GM21360 (cell line): Measurements from ENCODE around the gene GDNF.
"Not testable (repeated sequence)": the region's sequence is repeated elsewhere in the genome, so short reads cannot be mapped to it uniquely, and the experiment has no call there.

ENCODE experiments used
- ATAC-seq: cut with Tn5 transposase; IDR thresholded peaks from one replicate; pipeline ENCODE4 v1.9.1; 2021; ENCODE audit warnings: mild to moderate bottlenecking, moderate library complexity; ENCODE audit not compliant: unreplicated experiment

Gene GDNF

DNA sequence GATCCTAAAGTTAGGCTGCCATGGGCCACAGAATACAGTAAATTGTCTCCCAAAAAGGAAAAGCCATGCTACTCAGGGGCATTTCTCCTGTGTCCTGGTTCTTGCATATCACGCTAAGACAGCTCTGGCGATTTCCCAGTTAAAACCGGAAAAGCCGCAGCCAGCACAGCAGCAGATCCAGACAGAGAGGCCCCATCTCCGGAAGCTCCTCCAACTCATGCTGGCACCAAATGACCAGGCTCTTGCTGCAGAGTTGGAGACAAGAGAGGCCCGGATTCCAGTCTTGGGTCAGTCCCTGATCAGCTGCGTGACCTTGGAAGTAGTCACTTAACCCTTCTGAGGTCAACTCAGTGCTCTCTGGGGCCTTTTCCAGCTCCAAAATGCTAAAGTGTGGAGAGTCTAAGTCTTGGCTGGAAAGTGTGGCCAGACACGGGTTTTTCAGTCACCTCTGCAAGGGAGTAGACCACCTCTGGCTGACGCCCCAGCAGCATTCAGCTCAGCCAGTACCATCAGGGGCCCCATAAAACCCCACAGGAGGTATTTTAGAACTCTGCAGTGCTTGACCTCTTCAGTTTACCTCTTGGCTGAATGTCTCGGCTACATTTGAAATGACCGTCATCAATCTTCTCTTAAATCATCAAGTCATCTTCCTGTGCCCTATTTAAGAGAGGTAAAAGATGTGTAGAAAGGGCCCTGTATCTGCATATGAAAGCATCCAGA lies 16.2 kb downstream of the GDNF start:
- no peak for ATAC-seq

DNA sequence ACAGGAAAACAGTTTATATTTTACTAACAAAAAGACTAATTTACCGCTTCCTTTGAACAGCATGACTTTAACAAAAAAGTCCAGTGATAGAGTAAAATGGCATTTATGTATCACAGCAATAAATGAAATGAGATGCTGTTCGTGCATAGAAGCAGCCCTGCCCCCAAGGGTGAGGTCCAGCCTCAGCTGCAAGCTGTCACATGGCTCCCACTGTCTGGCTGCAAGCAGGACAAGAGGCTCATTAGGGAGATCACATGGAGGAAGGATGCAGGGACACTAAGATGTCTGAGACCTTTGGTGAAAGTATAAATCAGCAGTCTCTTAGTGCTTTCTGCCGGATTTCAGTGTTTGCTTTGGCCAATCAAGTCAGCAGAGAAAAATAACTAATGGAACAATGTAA lies 23.0 kb downstream of the GDNF start:
- ATAC-seq = no peak

DNA sequence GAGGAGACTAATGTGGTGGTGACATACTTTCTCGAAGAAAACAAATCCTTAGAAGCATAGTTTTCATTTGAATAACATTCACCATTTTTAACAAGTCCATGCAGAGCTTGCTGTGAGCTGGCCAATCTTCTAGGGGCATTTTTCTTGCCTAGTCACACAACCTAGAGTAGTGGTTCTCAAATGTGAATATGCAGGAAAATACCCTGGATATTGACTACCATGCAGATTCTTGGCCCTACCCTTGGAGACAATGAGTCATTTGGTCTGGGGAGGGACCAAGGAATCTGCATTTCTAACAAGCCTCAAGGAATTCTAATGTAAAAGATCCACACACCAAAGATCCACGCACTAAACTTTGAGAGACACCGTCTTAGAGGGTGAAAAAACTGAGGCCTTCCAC lies 23.5 kb downstream of the GDNF start:
- no peak for ATAC-seq

DNA sequence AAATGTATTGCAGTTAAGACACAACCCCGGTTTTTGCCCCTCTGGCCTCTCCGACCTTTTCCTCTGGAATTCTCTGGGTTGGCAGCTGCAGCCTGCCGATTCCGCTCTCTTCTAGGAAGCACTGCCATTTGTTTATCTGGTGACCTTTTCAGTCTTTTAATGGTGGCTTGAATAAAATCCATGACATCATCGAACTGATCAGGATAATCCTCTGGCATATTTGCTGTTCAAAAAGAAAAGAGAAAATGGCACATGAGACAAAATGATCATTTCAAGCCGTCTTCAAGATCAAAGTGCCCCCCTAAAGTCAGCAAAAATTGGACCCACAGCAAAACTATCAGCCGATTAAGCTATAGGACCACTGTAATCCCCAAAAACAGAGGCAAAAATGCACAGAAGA lies 23.9 kb downstream of the GDNF start:
- ATAC-seq = no peak

DNA sequence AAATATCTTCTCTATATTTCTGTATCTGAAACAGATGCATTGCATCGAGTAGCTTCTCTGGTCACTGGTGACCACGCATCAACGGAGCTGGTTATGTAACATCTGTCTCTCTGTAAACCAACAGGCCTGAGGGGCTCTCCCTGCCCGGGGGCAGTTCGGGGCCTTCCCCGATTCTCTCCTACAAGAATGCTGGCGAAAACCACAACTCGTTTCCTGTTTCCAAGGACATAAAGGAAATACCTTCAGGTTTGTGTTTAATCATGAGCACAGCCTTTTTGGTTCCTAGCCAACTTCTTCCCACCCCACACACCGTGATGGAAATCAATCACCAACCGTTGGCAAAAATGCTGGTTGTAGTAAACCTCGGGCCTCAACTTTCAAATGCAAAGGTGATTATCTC lies 25.1 kb downstream of the GDNF start:
- ATAC-seq = no peak

DNA sequence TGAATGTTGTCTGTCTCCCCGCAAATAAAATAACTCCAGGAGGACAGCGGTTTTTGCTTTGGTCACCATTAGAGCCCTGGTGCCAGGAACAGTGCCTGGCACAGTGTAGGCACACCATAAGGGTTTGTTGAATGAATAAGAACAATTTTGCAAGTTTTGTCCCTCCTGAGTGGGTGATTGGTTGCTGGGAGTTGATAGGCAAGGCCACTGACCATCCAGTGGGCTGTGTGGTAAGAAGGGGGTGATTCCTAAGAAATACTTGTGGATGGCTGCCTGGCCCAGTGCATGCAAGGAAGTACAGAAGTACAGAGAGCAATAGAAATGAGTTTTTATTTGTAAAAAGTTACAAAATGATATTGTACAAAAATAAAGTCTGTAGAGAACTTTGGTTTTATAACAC lies 27.5 kb downstream of the GDNF start:
- ATAC-seq = no peak

DNA sequence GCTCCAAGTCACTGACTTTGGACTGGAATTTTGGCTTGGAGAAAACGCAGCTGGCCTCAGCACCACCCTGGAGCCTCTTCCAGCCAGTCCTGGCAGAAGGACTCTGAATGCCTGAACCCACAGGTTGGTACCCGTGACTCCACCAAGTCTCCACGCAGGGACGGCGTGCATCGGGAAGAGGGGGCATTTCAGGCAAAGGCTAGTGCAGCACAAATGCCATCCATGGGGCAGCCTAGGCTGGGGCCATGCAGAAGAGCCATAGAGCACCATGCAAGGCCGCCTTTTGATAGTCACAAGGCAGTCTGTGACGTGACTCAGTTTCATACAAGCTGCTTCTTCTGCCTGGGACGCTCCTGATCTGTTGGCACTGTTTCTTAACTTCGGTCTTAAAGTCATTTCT lies 28.0 kb downstream of the GDNF start:
- ATAC-seq = no peak

DNA sequence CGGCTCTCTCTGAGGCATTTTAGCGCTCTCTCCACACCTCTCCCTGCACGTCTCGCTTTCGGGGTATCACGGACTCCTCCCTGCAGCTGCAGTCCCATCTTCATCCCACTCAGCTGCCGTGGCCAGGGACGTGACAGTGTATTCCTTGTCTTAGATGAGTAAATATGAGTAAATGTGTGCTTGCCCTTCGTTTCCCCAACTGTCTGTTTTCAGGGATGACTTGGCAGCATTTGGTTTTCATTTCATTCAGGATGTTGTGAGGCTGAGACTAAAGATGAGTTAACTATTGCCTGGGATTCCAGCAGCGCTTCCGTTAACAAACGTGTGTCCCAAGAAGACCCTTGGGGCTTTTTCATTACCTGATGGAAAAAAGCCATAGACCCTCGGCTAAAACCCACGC lies 29.5 kb downstream of the GDNF start:
- no peak for ATAC-seq

DNA sequence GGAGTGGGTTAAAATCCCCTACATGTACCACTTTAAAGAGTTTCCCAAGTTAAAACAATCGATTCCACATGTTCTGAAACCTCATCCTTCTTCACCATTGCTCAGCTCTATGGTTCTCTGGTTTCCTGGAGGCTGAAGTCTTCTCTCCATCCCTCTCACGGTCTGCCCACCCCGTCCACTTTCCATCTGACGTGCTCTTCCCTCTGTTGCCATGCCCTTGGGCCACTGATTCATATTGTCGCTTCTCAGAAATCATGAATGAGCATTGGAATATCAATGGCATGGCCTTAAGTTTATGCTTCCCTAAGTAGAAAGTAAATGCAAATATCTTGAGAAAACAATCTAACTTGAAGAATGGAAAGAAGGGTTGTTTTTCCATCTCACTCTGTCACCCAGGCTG lies 30.9 kb downstream of the GDNF start:
- no peak for ATAC-seq

DNA sequence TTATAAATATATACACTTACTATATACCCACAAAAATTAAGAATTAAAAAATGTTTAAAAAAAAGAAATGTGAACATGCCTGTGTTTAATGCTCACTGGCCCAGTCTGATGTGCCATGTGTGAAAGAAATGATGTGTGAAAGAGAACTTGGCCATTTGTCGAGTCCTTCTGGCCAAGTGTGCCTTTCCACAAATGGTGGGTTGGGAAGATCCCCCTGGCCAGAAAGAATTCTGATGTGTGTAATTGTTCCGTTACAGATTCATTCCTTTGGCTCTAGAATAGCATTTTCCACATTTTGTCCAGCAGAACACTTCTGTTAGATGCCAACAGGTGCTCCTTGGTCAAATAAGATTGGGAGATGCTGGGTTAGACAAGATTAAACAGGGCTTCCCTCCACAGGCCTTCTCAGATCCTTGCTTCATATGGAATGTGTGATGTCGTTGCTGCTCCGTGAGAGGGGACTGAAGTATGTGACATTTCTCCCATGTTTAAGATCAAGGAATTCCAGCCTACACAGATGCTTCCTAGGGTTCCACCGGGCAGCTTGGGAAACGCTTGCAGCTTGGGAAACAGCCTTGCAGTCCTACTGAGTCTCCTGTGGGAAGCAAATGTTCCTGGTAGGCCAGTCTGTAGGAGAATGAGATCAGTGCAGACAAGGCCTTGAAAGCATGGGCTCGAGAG lies 32.1 kb downstream of the GDNF start:
- no peak for ATAC-seq

DNA sequence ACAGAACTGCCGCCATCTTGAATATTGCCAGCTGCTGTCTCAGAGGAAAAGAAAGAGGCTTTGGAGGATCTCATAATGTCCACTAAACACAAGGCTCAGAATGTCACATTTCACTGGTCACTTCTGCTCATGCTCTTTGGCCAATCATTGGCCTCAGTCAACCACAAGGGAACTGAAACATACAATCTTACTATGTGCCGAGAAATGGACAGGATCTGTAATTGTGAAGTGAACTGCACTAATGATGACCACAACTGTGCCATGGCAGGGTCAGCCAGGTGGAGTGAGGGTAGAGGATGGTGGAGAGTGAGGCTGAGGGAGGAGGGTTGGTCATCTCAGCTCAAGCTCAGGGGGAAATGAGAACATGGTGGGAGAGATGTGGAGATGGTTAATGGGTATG lies 32.8 kb downstream of the GDNF start:
- no peak for ATAC-seq

DNA sequence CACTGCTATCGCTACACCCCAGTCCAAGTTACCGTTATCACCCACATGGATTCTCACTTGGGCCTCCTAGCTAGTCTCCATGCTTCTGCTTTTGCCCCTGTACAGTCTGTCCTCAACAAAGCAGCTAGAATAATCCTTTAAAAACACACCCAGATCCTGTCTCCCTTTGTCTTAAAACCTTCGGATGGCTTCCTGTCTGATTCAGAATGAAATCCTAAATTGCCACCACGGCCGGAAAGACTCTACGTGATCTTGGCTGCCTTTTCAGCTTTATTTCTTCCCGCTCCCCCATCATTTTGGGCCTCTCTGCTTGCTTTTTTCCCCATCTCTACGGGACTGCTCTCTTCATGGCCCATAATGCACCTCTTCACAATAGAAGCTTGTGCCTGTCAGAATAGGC lies 33.4 kb downstream of the GDNF start:
- no peak for ATAC-seq

DNA sequence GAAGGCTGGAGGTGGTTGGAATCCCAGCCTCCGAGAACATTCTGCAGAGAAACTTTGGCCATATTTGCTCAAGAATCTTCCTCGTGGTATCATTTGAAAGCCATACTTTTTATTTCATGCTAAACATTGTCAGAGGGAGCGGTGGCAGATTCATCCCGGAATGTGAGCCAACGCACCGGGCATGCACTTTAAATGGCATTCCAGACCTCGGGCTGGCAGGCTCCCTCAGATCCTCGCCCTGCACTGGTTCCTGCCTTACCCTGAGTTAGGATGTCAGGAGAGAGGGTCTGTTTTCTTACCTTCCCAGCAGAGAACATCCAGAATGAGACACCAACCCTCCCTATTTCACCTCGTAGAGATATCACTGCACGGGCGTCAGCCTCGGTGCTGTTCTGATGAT lies 33.8 kb downstream of the GDNF start:
- ATAC-seq = no peak

DNA sequence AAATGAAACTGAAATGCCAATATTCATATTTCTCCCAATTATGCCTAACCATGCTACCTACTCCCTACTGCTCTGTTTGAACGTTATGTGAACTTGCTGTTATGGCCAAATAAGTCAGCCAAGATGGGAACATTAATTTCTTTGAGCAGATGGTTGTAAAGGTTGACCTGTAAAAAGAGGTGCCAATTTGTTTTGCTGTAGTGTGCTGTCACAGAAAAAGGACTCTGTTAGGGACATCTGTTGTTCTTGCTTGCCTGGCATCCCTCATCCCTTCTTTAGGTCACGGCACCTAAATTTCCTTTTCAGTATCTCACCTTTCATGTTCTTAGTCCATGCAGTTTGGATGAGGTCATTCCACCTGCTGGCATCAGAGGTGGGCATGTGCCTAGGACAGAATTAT lies 35.4 kb downstream of the GDNF start:
- ATAC-seq = no peak

DNA sequence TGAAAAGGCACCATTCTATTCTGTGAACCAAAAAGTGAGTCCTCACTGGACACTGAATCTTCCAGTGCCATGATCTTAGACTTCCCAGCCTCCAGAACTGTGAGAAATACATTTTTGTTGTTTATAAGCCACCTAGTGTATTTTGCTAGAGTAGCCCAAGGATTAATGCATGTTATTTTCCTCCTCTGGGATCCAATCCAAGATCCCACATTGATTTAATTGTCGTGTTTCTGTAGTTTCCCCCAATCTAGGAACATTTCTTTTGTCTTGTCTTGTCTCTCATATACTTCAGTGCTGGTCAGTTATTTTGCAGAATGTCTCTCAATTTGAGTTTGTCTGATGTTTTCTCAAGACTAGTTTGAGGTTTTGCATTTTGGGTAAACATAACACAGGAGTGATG lies 36.4 kb downstream of the GDNF start:
- no peak for ATAC-seq

DNA sequence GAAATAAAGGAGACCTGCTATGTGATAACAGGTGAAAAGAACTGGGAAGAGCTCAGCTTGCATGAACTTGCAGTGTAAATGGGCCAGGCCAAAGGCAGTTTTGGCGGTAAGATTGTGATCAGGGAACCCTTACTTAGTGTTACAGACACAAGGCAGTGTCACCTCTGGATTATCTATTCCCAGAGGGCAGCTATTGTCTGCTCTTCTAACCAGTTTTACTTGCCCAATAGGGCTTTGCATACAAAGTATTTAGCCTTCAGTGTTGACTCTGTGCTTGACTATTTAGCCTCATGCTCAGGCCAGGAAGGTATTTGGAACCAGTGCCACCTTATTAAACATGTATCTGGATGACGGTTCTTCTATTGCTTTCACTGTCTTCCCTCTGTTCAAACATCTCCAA lies 38.3 kb downstream of the GDNF start:
- no peak for ATAC-seq

DNA sequence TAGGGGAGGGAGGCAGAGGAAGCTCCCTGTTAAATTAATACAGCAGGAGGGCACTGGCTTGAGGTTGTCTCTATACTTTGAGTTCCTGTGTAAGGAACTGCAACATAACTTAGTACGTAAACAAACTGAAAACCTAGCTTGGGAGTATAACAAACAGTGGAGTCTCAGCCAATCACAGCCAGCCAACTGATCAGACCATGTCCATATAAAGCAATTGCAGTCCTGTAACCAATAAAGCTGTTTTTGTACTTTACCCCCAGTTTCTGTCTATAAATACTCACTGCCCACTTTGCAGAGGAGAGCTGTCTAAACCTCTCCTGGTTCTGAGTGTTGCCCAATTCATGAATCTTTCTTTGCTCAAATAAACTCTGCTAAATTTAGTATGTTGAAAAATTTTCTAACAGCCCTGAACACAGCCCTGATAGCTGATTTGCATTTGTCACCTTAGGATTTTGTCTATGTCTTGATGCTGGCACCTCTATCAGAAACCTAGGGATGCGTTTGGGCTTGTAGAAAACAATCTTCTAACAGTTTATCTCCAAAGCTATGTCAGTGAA lies 39.9 kb downstream of the GDNF start:
- no peak for ATAC-seq

DNA sequence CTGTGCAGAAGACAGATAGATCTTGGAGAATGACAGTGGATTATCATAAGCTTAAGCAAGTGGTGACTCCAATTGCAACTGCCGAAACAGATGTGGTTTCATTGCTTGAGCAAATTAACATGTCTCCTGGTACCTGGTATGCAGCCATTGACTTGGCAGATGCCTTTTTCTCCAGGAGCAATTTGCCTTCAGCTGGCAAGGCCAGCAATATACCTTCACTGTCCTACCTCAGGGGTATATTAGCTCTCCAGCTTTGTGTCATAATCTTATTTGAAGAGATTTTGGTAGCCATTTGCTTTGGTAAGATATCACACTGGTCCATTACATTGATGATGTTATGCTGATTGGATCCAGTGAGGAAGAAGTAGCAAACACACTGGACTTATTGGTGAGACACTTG lies 43.4 kb downstream of the GDNF start:
- not testable (repeated sequence) for ATAC-seq

DNA sequence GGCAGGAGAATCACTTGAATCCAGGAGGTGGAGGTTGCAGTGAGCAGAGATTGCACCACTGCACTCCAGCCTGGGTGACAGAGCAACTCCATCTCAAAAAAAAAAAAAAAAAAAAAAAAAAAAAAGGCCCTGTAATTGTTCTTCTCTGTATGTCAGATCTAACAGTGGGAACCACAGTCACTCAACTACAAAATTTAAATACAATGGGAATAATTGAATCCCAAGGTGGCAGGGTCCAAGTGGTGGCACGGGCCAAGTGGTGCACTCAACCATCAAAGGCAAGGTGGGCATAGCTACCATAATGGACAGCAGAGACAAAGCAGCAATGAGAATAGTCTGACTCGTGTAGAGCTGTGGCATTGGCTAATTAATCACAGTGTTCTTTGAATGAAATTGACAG lies 44.5 kb downstream of the GDNF start:
- not testable (repeated sequence) for ATAC-seq

DNA sequence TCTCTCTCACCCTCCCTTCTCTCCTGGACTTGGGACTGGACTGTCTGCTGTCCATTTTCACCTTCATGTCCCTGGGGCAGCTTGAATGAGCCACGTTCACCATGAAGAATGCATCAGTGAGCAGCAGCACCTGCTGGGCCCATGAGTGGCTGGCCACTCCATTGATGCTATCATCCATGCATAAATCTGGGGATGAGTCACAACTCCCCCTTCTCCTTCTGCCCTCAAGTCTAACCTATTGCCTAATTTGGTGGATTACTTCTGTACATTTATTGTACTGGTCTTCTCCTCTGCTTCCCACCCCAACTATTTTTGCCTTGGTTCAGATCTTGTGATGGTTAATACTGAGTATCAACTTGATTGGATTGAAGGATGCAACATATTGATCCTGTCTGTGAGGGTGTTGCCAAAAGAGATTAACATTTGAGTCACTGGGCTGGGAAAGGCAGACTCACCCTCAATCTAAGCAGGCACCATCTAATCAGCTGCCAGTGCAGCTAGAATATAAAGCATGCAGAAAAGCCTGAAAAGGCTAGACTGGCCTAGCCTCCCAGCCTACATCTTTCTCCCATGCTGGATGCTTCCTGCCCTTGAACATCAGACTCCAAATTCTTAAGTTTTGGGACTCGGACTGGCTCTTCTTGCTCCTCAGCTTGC lies 46.7 kb downstream of the GDNF start:
- no peak for ATAC-seq

DNA sequence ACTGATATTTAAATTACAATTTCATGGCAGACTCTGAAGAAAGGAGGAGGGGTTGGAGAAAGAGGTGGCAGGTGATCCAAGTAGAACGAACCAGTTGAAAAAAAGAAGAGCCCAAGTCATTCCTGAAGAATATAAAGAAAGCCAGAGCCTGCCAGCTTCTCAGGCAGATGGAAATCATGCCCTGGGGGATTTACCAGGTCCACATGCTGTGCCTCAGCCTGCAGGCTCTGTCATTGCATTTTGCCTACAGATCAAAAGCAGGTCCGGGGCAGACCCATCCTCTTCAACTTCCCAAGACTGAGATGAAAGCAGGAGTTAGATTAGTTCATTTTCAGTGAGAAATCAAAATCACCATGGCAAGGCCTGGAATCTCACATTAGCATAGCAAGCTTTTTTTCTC lies 48.5 kb downstream of the GDNF start:
- ATAC-seq = no peak

DNA sequence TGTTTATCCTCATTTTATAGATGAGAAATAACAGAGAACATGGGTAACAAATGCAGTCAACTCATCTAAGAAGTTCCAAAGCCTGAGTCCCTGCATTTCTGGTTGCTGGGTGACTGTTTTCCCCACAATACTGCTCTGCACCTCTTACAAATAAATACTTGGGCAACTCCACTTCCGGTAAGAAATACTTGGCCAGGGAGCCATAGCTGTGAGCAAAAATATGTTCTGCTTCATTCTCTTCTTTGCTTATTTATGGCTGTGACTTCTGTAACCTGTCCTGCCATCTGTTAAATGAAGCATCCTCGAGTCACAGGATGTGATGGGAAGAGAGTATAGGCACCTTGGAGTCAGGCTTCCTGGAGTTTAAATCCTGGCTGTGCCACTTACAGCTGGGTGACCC lies 49.9 kb downstream of the GDNF start:
- no peak for ATAC-seq
